ENCODE data around the gene GBP1.

GRCh38 chr1:89069951-89070350 is 4.9 kb upstream of the GBP1 start:
- TF ChIP-seq, protein P1, sequence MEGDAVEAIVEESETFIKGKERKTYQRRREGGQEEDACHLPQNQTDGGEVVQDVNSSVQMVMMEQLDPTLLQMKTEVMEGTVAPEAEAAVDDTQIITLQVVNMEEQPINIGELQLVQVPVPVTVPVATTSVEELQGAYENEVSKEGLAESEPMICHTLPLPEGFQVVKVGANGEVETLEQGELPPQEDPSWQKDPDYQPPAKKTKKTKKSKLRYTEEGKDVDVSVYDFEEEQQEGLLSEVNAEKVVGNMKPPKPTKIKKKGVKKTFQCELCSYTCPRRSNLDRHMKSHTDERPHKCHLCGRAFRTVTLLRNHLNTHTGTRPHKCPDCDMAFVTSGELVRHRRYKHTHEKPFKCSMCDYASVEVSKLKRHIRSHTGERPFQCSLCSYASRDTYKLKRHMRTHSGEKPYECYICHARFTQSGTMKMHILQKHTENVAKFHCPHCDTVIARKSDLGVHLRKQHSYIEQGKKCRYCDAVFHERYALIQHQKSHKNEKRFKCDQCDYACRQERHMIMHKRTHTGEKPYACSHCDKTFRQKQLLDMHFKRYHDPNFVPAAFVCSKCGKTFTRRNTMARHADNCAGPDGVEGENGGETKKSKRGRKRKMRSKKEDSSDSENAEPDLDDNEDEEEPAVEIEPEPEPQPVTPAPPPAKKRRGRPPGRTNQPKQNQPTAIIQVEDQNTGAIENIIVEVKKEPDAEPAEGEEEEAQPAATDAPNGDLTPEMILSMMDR (IDR thresholded peaks at IDR 0.05; ENCODE audit: insufficient read depth, low read length, poor library complexity, severe bottlenecking) = no peak
- TF ChIP-seq EZH2phosphoT487 (conservative IDR thresholded peaks at IDR 0.05; ENCODE audit: low read length) = no peak

Data from SU-DHL-6 (cell line).